Stimulated activated CD8-positive, alpha-beta memory T cell treated with anti-CD3 and anti-CD28 coated beads, Interleukin-15, amount 100 ng/mL, for 1 hour (primary cell): ENCODE data around the gene KMT5C.

ENCODE experiments used
- DNase-seq: peaks from one replicate; pipeline ENCODE4 v3.0.0-alpha.2; 2020; ENCODE audit warnings: low read depth

KMT5C gene

GRCh38 chr19:55368701-55369563 is 29.3 kb downstream of the KMT5C start:
- no peak for DNase-seq

DNA sequence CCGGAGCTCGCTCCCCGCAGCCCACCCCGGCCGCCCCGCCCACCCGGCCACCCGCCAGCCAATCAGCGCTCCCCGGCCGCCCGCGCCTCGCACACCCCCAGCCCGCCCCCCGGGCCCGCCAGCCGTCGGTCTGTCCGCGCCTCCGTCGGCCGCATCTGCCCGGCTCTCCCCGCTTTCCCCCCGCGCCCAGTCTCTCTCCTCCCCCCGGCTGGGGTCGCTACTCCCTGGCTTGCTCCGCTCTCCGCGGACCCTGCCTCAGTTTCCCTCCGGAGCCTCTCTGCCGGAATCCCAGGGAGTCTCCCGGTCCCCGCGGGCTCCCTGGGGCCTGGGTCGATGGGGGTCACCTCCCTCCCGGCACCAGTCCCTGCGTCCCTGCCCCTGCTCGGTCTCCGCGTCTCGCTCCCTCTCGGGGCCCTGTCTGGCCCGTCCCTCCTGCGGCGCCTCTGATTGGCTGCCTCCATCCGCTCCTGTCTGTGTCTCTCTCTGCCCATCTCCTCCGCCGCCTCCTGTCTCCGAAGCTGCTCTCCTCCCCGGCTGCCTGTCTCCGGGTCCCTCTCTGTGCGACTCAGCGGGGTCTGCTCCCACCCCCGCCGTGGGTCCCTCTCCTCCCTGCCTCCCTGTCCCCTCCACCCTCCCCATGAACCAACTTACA is 30.1 kb downstream of the KMT5C start:
- DNase-seq = no peak

DNA sequence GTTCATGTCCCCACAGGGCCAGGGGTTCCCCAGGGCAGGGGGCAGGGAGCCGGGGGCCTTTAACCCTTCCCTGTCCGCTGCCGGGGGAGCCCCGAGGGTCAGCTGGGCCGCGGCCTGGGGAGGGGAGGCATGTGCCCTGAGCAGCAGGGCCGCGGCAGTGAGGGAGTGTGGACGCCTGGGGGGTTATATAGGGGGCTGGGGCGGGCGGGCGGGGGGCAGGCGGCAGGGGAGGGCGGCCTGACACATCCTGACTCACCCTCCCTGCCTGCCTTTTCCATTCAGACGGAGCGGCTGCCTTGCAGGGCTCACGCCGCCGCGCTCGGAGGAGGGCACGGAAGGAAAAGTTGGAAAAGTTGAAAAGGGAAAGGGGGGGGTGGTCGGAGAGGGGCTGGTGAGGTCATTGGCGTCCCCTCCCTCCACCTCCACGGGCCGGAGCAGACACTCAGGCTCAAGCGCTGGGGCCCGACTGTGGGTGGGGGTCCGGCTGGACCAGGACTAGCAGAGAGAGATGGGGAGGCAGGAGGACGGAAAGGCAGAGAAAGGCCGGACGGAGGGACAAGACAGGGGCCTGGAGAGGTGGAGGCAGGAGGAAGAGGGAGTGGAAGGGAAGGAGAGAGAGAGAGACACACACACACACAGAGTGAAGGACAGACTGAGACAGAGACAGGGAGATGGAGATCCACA is 30.8 kb downstream of the KMT5C start, which contains the start of gene IL11:
IL11 (minus strand) TSS at position 159 of the 684 bp plus-strand sequence; CDS start at position 6, 153 bp downstream.
- no peak for DNase-seq

- no peak for DNase-seq
These were observed 32.8 kb downstream of the KMT5C start for GRCh38 chr19:55372316-55373081.

DNA sequence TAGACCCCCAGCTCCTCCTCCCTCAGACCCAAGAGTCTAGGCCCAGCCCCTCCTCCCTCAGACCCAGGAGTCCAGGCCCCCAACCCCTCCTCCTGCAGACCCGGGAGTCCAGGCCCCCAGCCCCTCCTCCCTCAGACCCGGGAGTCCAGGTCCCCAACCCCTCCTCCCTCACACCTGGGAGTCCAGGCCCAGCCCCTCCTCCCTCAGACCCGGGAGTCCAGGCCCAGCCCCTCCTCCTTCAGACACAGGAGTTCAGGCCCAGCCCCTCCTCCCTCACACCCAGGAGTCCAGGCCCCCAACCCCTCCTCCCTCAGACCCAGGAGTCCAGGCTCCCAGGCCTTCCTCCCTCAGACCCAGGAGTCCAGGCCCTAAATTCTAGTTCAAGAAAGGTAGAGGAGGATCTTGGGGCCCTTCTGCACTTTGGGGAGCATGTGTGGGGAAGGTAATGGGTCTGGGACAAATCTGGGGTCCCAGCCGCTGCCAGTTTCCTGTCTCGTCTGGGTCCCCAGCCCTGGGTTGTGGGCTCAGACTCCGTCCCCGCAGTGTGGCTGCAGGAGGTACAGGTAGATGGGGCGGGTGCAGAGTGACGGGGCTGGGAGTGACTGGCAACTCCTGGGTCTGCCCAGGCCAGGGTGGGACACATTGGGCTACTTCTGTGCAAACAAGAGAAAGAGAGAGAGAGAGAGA is 33.8 kb downstream of the KMT5C start:
- no peak for DNase-seq

- DNase-seq = no peak
These were observed 34.5 kb downstream of the KMT5C start for GRCh38 chr19:55373993-55374757.

DNA sequence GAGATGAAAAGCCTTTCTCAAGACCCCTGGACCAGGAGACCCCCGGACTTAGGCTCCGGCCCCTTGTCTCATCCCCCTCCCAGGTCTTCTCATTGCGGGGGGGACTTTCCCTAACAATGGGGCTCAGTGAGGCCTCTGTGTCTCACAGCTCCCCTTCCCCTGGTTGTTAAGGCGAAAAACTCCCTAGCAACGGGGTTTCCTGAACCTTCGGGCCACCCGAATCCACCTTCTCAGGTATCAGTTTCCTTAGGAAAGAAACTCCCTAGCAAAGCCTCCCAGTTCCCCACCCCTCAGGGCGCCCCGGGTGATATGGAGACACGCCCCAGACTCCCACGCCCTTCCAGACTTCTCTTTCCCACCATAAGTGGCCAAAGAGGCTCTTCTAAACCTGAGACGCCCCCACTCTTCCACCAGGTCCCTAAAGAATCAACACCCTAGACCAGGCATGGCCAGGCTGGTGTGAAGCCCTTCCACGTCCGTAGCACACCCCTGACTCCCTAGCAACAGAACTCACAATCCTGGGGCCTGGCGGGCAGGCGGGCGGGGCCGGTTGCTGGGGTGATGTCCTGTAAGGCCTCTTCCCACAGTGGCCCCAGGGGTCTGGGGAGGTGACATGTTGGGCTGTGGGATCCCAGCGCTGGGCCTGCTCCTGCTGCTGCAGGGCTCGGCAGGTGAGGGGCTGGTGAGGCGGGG is 36.7 kb downstream of the KMT5C start, which contains the start of gene TMEM190:
TMEM190 (plus strand) TSS at position 586 of the 693 bp plus-strand sequence; CDS start at position 614, 28 bp downstream.
- no peak for DNase-seq

- no peak for DNase-seq
These were observed 37.9 kb downstream of the KMT5C start for GRCh38 chr19:55377356-55378131.

DNA sequence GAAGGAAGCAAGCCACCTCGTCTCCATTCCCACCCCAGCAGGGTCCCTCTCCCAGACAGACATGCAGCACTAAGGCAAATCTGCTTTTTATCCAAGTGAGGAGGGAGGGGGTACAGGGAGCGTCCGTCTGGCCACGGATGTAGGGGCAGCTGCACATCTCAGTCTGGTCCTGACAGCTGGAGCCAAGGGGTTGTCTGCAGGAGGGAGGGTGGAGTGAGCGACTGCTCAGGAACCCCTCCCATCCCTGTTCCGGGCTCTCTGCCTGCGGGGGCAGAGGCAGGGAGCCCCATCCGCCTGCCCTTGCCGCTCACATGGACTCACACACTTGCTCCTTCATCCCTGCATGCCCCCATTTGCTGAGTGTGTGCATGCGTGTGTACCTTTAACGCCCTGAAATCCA is 39.5 kb downstream of the KMT5C start:
- DNase-seq = no peak

- DNase-seq = no peak
These were observed 42.3 kb downstream of the KMT5C start for GRCh38 chr19:55382013-55382412.

DNA sequence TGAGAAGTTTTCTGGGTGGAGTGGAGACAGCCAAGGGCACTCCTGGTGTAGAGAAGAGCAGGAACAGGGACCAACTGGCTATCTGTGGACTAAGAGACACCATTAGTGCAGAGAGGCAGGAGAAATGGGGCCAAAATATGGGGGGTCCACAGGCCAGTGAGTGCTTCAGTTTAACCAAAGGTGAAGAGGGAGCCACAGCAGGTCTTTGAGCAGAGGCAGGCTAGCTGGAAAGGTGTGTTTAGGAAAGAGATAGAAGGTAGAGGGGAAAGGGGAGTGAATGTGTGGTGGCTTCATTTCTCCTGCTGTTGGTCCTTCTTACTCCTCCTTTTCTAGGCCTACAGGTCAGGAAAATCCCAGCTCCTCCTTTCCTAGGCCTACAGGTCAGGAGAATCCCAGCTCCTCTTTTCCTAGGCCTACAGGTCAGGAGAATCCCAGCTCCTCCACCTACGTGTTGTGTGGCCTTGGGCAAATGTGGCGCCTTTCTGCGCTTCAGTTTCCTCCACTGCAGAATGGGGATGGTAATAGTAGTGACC is 42.9 kb downstream of the KMT5C start:
- no peak for DNase-seq

GRCh38 chr19:55383279-55384130 is 43.8 kb downstream of the KMT5C start:
- no peak for DNase-seq

DNA sequence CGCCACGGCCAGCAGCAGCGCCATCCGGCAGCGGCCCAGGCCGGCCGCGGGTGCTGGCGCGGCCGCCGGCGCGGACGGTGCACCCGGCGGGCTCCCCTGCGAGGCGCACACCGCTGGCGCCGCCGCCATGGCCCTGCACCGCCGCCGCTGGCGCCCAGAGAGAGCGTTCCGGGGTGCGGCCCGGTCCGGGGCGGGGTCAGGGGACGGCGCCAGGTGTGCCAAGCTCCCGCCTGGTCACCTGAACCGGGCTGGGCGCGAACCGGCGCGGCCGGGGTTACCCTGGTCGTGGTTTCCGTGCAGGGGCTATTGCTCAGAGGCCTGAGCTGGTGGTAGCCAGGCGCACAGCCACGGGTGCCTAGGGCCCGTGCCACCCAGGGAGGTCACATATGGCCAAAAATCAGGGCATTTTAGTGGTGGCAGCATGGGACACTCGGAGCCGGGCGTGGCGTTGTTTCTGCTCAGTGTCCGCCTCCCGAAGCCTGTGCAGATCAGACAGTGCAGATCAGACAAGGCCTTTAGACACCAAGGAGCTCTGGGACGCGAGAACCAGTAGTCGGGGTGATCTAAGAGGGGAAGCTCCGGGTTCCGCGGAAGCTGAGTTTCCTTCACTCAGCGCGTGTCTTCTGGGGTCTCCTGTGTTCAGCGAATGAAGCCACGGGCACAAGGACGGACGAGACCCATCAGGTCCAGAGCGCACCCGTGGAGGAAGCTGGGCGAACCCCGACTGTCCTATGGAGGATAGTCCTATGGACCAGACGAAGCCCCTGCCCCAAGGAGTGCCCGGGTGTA is 44.6 kb downstream of the KMT5C start, which contains the start of gene TMEM238:
TMEM238 (minus strand) TSS at position 162 of the 789 bp plus-strand sequence; CDS start at position 129, 33 bp downstream.
- DNase-seq = no peak

DNA sequence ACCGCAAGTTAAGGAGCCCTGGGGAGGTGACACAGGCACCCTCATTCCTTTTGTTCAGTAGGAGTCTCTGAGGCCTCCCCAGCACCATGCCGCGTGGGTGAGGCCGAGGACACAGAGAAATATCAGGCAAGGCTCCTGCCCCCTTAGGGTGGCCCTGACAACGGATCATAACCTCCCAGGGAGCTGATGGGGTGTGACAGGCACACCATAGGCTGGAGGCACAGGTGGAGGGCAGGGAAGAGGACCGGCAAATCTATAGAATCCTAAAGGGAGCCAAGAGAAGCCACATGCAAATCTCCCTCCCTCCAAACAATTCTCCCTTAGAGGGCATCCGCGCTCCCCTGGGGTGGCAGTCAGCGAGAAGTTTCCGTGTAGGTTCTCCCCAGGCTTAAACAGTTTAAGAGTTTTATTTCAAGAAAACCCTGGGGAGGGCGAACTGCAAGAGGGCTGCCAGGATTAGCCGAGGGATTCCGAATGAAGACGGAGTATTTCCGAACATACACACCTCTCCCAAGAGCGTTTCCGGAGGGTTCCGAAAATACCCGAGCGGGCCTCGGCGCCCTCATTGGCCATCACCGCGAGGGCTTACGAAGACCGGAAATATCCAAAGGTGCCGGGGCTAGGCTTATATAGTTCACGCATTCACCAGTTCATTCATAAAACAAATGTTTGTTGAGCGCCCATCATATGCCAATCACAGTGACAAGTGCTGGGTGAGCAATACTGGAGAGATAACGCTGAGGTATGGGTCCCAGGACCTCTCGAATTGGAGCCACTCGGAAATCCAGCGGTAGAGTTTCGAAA is 45.4 kb downstream of the KMT5C start:
- peak; percentile 83 for DNase-seq

- peak; percentile 96 for DNase-seq
These were observed 46.2 kb downstream of the KMT5C start, which contains the start of gene RPL28 for GRCh38 chr19:55385724-55386492. TSS of gene RPL28 (plus strand) at chr19:55385932. CDS start at chr19:55386358, 426 bp downstream.
